ENCODE measurements around the gene CST5.
"Not testable (repeated sequence)": the region's sequence is repeated elsewhere in the genome, so short reads cannot be mapped to it uniquely, and the experiment has no call there.

Gene CST5

DNA sequence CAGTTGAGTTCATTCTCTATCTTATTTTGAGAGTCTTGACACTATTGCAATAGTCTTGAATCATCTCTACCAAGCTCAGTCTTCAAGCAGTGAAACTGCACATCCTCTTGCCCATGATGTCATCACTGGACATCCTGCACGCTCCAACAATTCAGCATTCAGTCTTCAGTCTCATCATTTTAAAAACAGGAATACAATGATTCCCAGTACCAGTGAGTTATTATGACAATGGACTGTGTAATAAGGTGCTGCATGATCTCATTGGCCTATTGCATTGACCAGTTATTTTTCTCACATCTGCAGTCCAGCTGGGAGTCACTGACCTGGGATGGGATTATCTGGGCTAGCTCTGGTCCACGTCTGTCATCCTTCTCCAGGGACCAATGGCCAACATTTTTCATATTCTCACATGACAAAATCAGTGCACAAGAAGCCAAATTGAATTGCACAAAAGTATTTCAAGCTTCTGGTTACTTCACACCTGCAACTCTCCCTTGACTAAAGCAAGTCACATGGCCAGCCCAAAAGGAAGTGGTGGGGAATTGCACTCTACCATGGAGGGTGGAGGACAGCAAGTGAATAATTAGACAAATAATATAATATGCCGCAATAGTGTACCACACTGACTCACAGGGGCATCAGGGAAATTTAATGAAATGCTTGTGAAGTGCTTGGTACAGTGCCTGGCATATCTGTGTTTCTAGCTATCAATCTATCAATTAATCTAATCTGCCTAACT lies 46.6 kb downstream of the CST5 start:
- DNase-seq = no peak

DNA sequence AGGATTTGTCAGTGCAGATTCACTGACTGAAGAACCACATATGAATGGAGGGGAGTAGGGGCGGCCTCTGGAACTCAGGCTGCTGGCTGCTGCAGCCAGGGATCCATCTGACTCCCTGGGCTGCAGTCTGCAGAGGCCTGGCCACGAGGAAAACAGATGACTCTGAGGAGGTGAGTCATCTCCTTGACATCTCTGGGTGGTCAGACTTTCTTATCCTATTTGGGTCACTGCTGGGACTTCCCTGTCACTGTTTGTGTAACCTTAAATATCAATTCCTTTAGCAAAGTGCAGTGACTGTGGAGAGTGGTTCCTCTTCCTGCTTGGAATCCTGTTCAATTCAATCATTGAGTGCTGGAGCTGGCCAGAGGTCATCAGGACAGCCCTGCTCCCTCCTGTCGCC lies 47.6 kb downstream of the CST5 start:
- not testable (repeated sequence) for DNase-seq

- DNase-seq = no peak
These were observed 53.0 kb downstream of the CST5 start, which contains the start of gene CST2 for GRCh38 chr20:23826541-23827021. Gene CST2 (minus strand): TSS chr20:23826729. CDS start chr20:23826660, 69 bp downstream.
